Measurements from ENCODE around the gene IGF1R.

- TF ChIP-seq, protein P1, sequence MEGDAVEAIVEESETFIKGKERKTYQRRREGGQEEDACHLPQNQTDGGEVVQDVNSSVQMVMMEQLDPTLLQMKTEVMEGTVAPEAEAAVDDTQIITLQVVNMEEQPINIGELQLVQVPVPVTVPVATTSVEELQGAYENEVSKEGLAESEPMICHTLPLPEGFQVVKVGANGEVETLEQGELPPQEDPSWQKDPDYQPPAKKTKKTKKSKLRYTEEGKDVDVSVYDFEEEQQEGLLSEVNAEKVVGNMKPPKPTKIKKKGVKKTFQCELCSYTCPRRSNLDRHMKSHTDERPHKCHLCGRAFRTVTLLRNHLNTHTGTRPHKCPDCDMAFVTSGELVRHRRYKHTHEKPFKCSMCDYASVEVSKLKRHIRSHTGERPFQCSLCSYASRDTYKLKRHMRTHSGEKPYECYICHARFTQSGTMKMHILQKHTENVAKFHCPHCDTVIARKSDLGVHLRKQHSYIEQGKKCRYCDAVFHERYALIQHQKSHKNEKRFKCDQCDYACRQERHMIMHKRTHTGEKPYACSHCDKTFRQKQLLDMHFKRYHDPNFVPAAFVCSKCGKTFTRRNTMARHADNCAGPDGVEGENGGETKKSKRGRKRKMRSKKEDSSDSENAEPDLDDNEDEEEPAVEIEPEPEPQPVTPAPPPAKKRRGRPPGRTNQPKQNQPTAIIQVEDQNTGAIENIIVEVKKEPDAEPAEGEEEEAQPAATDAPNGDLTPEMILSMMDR (conservative IDR thresholded peaks at IDR 0.05): no peak
- no peak for TF ChIP-seq ZFX (IDR thresholded peaks at IDR 0.05)
Measured at GRCh38 chr15:98755138-98755537, 106.8 kb downstream of the IGF1R start.
